Measurements from ENCODE around the gene MAGEC3.

The MAGEC3 gene

GRCh38 chrX:141947350-141947749, 109.2 kb downstream of the MAGEC3 start:
- no peak for DNase-seq
